Measurements from ENCODE around the gene TANC1. TPM values are rescaled to one million over a fixed set of nuclear protein-coding genes. Genes with fewer than 3 reads are reported as not detected.
A peak's percentile ranks its signal among the peaks of the same experiment; 100 is the strongest.
"Not testable (repeated sequence)": the region's sequence is repeated elsewhere in the genome, so short reads cannot be mapped to it uniquely, and the experiment has no call there.

TANC1 gene
- total RNA-seq, 1 experiment from 2014 or later, result 16.6 TPM

- no peak for DNase-seq (ENCODE audit: low spot score)
These were observed 121.1 kb downstream of the TANC1 start for GRCh38 chr2:159089543-159089942.

- DNase-seq (ENCODE audit: low spot score), result no peak
These were observed 122.2 kb downstream of the TANC1 start for GRCh38 chr2:159090514-159091201.

GRCh38 chr2:159091381-159091780 is 122.9 kb downstream of the TANC1 start:
- no peak for DNase-seq (ENCODE audit: low spot score)

- no peak for DNase-seq (ENCODE audit: low spot score)
These were observed 123.5 kb downstream of the TANC1 start for GRCh38 chr2:159091976-159092375.

- DNase-seq (ENCODE audit: low spot score), result no peak
These were observed 125.1 kb downstream of the TANC1 start for GRCh38 chr2:159093497-159093896.

GRCh38 chr2:159094173-159094737 is 125.8 kb downstream of the TANC1 start:
- DNase-seq (ENCODE audit: low spot score), result peak; percentile 77

GRCh38 chr2:159095813-159096212 is 127.4 kb downstream of the TANC1 start:
- no peak for DNase-seq (ENCODE audit: low spot score)

- DNase-seq (ENCODE audit: low spot score), result not testable (repeated sequence)
These were observed 127.9 kb downstream of the TANC1 start for GRCh38 chr2:159096302-159096855.

GRCh38 chr2:159096901-159097300 is 128.5 kb downstream of the TANC1 start:
- DNase-seq (ENCODE audit: low spot score), result no peak

- no peak for DNase-seq (ENCODE audit: low spot score)
These were observed 129.9 kb downstream of the TANC1 start for GRCh38 chr2:159098361-159098760.

- DNase-seq (ENCODE audit: low spot score), result no peak
These were observed 130.5 kb downstream of the TANC1 start for GRCh38 chr2:159098921-159099411.

GRCh38 chr2:159101755-159102489 is 133.5 kb downstream of the TANC1 start:
- no peak for DNase-seq (ENCODE audit: low spot score)

GRCh38 chr2:159103411-159103810 is 135.0 kb downstream of the TANC1 start:
- no peak for DNase-seq (ENCODE audit: low spot score)

GRCh38 chr2:159106109-159106508 is 137.7 kb downstream of the TANC1 start:
- DNase-seq (ENCODE audit: low spot score), result no peak

- no peak for DNase-seq (ENCODE audit: low spot score)
These were observed 139.9 kb downstream of the TANC1 start for GRCh38 chr2:159108181-159108893.

GRCh38 chr2:159109517-159109916 is 141.1 kb downstream of the TANC1 start:
- no peak for DNase-seq (ENCODE audit: low spot score)

GRCh38 chr2:159110784-159111183 is 142.3 kb downstream of the TANC1 start:
- DNase-seq (ENCODE audit: low spot score), result no peak

GRCh38 chr2:159111346-159111927 is 143.0 kb downstream of the TANC1 start:
- DNase-seq (ENCODE audit: low spot score), result no peak

GRCh38 chr2:159114835-159115234 is 146.4 kb downstream of the TANC1 start:
- DNase-seq (ENCODE audit: low spot score), result no peak

GRCh38 chr2:159116922-159117321 is 148.5 kb downstream of the TANC1 start:
- no peak for DNase-seq (ENCODE audit: low spot score)

GRCh38 chr2:159117658-159118057 is 149.2 kb downstream of the TANC1 start:
- no peak for DNase-seq (ENCODE audit: low spot score)

Measured in H4 (cell line).